NB4 (cell line): ENCODE measurements around the gene MMRN1.

Experiments used
- CTCF ChIP-seq: IDR thresholded peaks from one replicate; pipeline ENCODE4 v1.5.1; 2012; ENCODE audit warnings: low read depth, low read length
- POLR2A ChIP-seq: IDR thresholded peaks from 2 replicates; pipeline ENCODE4 v1.6.1; 2011; ENCODE audit warnings: mild to moderate bottlenecking; ENCODE audit not compliant: insufficient read length; ENCODE audit errors: extremely low read depth

GRCh38 chr4:89871211-89871610 lies 23.4 kb upstream of the MMRN1 start:
- no peak for TF ChIP-seq CTCF
- no peak for TF ChIP-seq POLR2A
